GM15510 (cell line): ENCODE results near the gene TNS1.

Source experiments
- POLR2A ChIP-seq: IDR thresholded peaks from 3 replicates; pipeline ENCODE4 v1.6.1; 2011; ENCODE audit warnings: borderline replicate concordance; ENCODE audit not compliant: insufficient read length; ENCODE audit errors: extremely low read depth

The TNS1 gene

GRCh38 chr2:218010140-218010983 is 7.6 kb upstream of the TNS1 start:
- no peak for TF ChIP-seq POLR2A

GRCh38 chr2:218009765-218010139 is 7.0 kb upstream of the TNS1 start:
- TF ChIP-seq POLR2A: no peak

DNA sequence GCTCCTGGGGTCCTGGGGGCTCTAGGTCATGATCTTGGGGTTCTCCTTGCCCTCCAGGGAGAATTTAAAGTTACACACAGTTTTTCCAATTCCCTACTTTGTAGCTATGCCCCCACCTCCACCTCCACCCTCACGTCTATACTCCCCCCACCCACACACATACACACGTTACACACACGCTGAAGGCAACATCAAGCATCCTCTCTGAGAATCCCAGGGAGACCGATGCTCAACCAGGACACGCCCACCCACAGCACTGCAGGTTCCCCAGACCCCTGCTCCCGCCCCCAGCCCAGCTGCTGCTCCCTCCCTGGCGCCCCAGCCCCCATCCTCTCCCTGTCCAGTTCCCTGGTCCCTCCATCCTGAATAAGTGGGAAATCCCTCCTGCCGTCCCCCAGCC is 6.4 kb upstream of the TNS1 start:
- no peak for TF ChIP-seq POLR2A

- no peak for TF ChIP-seq POLR2A
Observed at GRCh38 chr2:218008060-218009040, 5.6 kb upstream of the TNS1 start.

DNA sequence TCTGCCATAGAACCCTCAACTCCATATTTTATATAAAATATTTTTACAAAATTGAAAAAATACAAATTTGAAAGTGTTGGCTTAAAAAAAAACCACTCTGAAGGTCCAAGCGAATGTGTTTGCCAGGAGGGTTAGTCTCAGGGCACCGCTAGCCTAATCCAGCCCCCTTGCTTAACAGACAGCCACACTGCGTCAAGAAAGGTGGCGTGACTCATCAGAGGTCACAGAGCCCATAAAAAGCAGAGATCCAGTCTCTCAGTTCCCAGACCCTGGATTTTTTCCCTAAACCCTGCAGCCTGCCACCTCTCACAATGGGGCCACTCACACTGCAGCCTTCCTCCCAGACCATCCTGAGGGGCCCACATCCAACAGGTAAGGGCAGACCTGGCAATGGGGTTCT is 3.9 kb upstream of the TNS1 start:
- no peak for TF ChIP-seq POLR2A

- TF ChIP-seq POLR2A: no peak
Observed at GRCh38 chr2:218005486-218005885, 2.7 kb upstream of the TNS1 start.

DNA sequence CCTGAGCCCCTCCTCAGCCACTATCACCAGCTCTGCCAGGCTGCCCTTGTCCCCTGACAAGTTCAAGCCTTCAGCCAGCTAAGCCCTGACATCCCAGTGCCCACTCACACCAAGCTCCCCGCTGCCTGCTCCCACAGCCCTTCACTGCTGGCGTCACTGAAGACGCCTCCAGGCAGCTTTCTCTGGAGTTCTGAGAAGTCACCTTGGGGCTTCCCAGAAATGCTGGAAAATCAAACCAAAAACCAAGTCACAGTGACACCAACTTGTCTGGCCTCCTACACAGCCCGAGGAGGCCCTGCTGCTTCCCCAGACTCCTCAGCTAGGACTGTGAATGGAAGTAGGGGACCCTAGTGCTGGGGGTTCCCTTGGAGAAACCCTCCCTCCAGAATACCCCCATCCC is 2.2 kb upstream of the TNS1 start:
- TF ChIP-seq POLR2A: no peak

DNA sequence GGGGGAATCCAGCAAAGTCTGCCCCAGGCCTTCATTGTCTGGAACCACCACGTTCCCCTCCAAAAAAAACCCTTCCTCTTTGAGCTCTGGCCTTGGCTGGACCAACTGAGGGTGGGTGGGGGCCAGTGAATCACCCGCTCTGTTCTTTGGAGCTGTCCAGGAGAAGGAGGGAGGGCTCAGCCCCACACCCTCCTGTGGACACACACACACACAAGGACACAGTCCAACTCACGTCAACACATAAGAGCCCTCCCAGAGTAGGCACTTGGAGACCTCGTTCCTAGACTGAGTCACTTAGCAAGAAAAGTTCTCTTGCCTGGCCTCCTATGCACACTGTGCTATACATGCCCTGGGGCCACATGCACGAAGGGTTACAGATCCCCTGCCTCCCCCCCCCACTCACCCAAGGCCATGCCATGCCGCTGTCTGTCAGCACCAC is 1.2 kb upstream of the TNS1 start:
- no peak for TF ChIP-seq POLR2A

DNA sequence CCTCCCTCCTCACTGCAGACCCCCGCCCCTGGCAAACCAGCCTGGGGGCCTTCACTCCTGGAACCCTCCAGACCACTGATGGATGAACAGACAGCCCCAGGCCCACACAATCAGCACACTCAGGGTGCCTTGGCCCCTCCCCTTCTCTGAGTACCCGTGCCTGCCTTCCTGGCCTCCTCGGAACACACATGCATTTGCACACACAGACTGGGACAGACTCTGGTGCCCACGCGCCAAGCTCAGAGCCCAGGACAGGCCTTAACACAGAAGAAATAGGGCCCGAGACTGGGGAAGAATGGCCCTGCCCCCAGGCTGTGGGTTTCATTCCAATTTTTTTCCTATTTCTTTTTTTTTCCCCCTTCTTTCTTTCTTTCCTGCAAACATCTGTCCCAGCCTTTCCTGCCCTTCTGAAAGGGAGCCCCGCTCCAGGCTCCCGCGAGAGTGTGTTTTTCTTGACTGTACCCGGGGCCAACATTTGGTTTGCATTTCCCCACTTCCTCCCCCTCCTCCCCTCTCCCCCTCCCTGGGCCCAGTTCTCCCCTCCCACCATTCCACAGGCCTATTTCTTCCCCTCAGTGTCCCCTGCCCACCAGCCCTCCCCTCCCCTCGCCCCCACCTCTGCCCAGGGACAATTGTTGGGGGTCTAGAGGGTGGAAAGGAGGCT is 618 bp upstream of the TNS1 start:
- TF ChIP-seq POLR2A: no peak

DNA sequence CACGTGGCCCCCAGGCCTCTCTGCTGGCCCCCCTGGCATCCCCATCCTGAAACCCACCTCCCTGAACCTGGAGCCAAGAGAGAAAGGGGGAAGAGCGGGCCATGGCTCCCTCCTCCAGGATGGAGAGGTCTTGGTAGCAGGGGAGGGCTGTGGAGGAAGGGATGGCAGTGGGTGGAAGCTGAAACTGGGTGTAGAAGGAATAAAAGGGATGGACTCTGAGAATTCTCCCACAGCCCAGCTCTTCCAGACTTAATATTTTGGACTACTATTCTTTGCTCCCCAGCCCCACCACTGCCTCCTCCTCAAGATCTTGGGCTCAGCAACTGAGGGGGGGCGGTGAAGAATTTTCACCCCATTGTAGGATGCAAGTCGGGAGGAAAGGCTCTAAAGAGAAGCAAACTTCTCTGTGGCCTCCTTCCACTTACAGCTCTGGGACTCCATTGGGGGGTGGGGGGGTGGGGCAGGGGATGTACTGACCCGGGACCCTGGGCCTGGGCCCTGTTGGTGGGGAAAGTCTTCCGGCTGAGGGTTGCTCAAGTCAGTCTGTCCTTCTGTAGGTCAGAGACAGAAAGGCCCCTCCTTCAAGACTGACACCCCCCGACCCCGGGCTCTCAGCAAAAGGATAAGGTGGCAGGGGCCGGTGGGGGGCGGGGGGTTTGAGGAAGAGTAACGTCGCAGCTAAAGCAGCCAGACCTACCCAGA is 501 bp downstream of the TNS1 start:
- no peak for TF ChIP-seq POLR2A

DNA sequence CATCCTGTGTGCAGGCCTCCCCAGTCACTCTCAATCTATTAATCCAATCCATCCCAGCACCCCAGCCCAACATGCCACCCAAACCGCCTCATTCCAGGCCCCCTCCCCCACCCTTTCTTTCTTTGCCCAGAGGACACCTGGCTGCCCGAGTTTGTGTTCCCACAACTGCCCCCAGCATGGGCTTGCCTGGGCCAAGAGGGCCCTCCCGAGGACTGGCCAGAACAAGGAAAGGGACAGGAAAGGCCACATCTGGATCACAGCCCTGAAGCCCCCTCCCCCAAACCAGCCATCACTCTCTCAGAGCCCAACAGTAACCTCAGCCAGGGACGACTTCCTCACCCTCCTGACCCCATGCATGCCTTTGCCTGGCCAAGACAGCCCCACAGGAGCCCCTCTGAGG is 1.2 kb downstream of the TNS1 start:
- no peak for TF ChIP-seq POLR2A

DNA sequence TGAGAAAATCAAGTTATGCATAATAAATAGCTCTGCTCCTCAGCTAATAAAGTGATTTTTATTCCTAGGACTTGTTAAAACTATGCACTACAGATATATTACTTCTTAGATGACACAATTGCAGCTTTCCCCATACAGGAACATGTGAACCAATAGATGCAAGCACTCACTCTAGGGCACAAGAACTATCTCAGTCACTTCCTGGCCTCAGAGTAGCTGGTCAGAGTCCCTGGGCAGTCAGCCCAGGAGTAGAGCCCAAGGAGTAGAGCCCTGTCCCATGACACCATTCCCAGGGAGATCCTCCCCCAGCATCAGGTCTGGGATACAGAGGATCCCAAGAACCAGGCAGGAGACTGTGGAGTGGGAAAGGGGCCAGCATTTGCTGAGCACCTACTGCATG is 2.7 kb downstream of the TNS1 start:
- no peak for TF ChIP-seq POLR2A

DNA sequence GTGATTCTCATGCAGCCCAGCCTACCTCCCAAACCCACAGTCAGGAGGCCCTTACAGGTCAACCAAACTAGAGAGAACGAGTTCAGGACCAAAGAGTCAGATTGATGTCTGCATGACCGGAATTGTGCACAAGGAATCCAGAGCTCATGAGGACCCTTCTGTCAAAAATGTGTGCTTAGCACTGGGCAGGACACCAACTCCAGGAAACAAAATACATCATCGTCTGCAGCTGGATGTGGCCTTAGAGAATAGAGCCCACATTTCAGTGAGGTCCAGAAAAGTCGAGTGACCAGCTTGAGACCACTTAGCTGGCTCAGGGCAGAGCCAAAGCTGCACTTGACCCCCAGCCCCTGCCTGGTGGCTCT is 3.2 kb downstream of the TNS1 start:
- no peak for TF ChIP-seq POLR2A

GRCh38 chr2:217998926-217999594 is 3.7 kb downstream of the TNS1 start:
- TF ChIP-seq POLR2A: no peak
